Measurements from ENCODE around the gene TFPT. TPM values are rescaled to one million over a fixed set of nuclear protein-coding genes. Genes with fewer than 3 reads are reported as not detected.
"Not testable (repeated sequence)": the region's sequence is repeated elsewhere in the genome, so short reads cannot be mapped to it uniquely, and the experiment has no call there.

The TFPT gene
- total RNA-seq, 4 donors from 2014 or later: 7.8 to 16.5 (median 11.5) TPM

DNA sequence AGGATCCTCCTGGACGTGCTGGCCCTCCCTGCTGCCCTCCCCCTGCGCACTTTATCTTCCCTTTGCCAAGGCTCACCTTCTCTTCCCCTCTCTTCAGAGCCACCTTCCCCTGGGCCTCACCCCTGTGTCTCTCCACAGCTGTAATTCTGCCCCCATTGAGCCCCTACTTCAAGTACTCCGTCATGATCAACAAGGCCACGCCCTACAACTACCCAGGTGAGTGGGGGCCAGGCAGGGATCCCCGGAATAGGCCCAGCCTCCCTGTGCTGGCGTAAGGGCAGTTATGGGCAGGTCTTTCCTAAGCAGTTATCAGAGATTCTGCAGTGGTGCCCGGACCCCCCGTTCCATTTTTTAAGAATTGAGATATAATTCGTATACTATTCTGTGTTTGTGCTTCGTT lies 9.7 kb downstream of the TFPT start:
- no peak overlapping the region for H3K27ac ChIP-seq
- H3K4me3 ChIP-seq: no peak overlapping the region
- DNase-seq (ENCODE audit: low spot score in 2 of 2): no peak
- peaks cover 56% of the 10 kb centered on the region for H3K36me3 ChIP-seq
- H3K27me3 ChIP-seq: no peaks in the 10 kb centered on the region
- no peaks in the 10 kb centered on the region for H3K9me3 ChIP-seq
- TF ChIP-seq POLR2AphosphoS5 (IDR thresholded peaks at IDR 0.05) (no peak), POLR2A (IDR thresholded peaks at IDR 0.05) (no peak), EP300 (IDR thresholded peaks at IDR 0.05) (no peak)
- TF ChIP-seq, protein P1, sequence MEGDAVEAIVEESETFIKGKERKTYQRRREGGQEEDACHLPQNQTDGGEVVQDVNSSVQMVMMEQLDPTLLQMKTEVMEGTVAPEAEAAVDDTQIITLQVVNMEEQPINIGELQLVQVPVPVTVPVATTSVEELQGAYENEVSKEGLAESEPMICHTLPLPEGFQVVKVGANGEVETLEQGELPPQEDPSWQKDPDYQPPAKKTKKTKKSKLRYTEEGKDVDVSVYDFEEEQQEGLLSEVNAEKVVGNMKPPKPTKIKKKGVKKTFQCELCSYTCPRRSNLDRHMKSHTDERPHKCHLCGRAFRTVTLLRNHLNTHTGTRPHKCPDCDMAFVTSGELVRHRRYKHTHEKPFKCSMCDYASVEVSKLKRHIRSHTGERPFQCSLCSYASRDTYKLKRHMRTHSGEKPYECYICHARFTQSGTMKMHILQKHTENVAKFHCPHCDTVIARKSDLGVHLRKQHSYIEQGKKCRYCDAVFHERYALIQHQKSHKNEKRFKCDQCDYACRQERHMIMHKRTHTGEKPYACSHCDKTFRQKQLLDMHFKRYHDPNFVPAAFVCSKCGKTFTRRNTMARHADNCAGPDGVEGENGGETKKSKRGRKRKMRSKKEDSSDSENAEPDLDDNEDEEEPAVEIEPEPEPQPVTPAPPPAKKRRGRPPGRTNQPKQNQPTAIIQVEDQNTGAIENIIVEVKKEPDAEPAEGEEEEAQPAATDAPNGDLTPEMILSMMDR (IDR thresholded peaks at IDR 0.05): no peak
- WGBS: 94% methylated on average over 10 of the region's 10 CpGs
- peaks cover 14% of the 10 kb centered on the region for H3K4me1 ChIP-seq

DNA sequence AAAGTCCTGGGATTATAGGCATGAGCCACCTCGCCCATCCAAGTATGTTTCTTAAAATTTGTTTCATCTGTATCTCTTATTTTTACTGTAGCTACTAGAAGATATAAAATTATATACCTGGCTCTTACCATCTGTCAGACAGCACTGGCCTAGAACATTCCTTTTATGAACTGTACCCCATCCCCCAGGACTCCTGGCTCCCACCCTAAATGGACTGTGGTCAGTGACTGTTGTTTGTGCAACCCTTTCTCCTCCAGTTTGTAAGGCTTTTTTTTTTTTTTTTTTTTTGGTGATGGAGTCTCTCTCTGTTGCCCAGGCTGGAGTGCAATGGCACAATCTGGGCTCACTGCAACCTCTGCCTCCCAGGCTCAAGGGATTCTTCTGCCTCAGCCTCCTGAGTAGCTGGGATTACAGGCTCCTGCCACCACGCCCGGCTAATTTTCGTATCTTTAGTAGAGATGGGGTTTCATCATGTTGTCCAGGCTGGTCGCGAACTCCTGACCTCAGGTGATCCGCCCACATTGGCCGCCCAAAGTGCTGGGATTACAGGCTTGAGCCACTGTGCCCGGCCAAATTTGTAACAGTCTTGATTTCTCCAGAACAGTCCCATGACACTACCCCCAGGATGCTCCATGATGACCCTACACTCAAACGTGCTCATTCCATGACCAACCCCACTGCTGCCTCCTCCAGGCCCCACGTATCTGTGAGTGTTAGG lies 10.3 kb downstream of the TFPT start:
- peak in 1 of 2 donors; percentile 26 for DNase-seq (ENCODE audit: low spot score in 2 of 2)
- Histone ChIP-seq H3K27ac (no peak overlapping the region), H3K4me3 (no peak overlapping the region), H3K27me3 (no peaks in the 10 kb centered on the region), H3K4me1 (peaks cover 14% of the 10 kb centered on the region), H3K9me3 (no peaks in the 10 kb centered on the region), H3K36me3 (peaks cover 50% of the 10 kb centered on the region)
- no peak for TF ChIP-seq POLR2A (IDR thresholded peaks at IDR 0.05)
- 82% methylated on average over 11 of the region's 11 CpGs for WGBS

GRCh38 chr19:54102421-54103169 lies 12.9 kb downstream of the TFPT start, which contains the start of gene NDUFA3:
Gene NDUFA3 (plus strand): TSS chr19:54102855. CDS start chr19:54102879, 24 bp downstream.
- H3K4me3 ChIP-seq: peak within 1 kb of the TSS; percentile 84
- peak within 1 kb of the TSS; percentile 25 for H3K27ac ChIP-seq
- H3K36me3 ChIP-seq: peaks cover 24% of the 10 kb centered on the region
- H3K9me3 ChIP-seq: no peaks in the 10 kb centered on the region
- WGBS: 6% methylated on average over 21 of the region's 54 CpGs
- peaks cover 14% of the 10 kb centered on the region for H3K4me1 ChIP-seq
- H3K27me3 ChIP-seq: no peaks in the 10 kb centered on the region
- TF ChIP-seq POLR2AphosphoS5 (IDR thresholded peaks at IDR 0.05): peak in 2 of 3 donors; percentile 47 to 90
- TF ChIP-seq EP300 (IDR thresholded peaks at IDR 0.05): no peak
- no peak for TF ChIP-seq POLR2A (IDR thresholded peaks at IDR 0.05)
- DNase-seq (ENCODE audit: low spot score in 2 of 2): peak; percentile 97 to 98

GRCh38 chr19:54100561-54100960 lies 14.9 kb downstream of the TFPT start, which contains the start of gene OSCAR:
Gene OSCAR (minus strand): TSS chr19:54100803. CDS start chr19:54100792, 11 bp downstream.
- Histone ChIP-seq H3K9me3 (no peaks in the 10 kb centered on the region), H3K27ac (no peak within 1 kb of the TSS), H3K4me3 (no peak within 1 kb of the TSS), H3K4me1 (peaks cover 29% of the 10 kb centered on the region), H3K27me3 (no peaks in the 10 kb centered on the region), H3K36me3 (peaks cover 6% of the 10 kb centered on the region)
- no peak for TF ChIP-seq POLR2AphosphoS5 (IDR thresholded peaks at IDR 0.05)
- TF ChIP-seq, protein P1 (IDR thresholded peaks at IDR 0.05): no peak
- no peak for TF ChIP-seq POLR2A (IDR thresholded peaks at IDR 0.05)
- TF ChIP-seq EP300 (IDR thresholded peaks at IDR 0.05): no peak
- WGBS: 36% methylated on average over 5 of the region's 5 CpGs
- no peak for DNase-seq (ENCODE audit: low spot score in 2 of 2)

DNA sequence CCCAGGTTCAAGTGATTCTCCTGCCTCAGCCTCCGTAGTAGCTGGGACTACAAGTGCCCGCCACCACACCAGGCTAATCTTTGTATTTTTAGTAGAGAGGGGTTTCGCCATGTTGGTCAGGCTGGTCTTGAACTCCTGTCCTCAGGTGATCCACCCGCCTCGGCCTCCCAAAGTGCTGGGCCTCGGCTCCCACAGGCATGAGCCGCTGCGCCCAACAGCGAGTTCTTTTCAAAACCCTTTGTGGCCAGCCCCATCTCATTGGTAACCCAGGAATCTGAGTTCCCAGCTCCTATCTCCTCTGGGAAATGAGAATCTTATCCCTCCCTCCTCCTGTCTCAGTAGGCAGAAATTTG lies 15.6 kb downstream of the TFPT start:
- 78% methylated on average over 9 of the region's 9 CpGs for WGBS
- H3K27ac ChIP-seq; H3K4me3 ChIP-seq; H3K36me3 ChIP-seq; H3K27me3 ChIP-seq; DNase-seq (ENCODE audit: low spot score in 2 of 2); H3K9me3 ChIP-seq: not testable (repeated sequence)
- peaks cover 33% of the 10 kb centered on the region for H3K4me1 ChIP-seq

- 81% methylated on average over 12 of the region's 12 CpGs for WGBS
These were observed 16.1 kb downstream of the TFPT start for GRCh38 chr19:54099190-54099902.

More at GRCh38 chr19:54099190-54099902, 16.1 kb downstream of the TFPT start:
- Histone ChIP-seq H3K9me3 (no peaks in the 10 kb centered on the region), H3K27me3 (no peaks in the 10 kb centered on the region), H3K4me1 (peaks cover 33% of the 10 kb centered on the region), H3K36me3 (no peaks in the 10 kb centered on the region), H3K27ac (no peak overlapping the region), H3K4me3 (no peak overlapping the region)
- DNase-seq (ENCODE audit: low spot score in 2 of 2): no peak
- TF ChIP-seq POLR2A (IDR thresholded peaks at IDR 0.05) (no peak), EP300 (IDR thresholded peaks at IDR 0.05) (no peak), POLR2AphosphoS5 (IDR thresholded peaks at IDR 0.05) (no peak)
- TF ChIP-seq, protein P1 (IDR thresholded peaks at IDR 0.05): no peak
